PFSK-1 (cell line): ENCODE data around the gene C5AR2.

Experiments used
- SIN3A ChIP-seq: IDR thresholded peaks from 2 replicates; pipeline ENCODE4 v1.6.1; 2012; ENCODE audit warnings: mild to moderate bottlenecking, low read length, moderate library complexity, borderline replicate concordance; ENCODE audit not compliant: insufficient read depth
- TAF1 ChIP-seq: IDR thresholded peaks from 2 replicates; pipeline ENCODE4 v1.6.1; 2012; ENCODE audit warnings: low read length, control low read depth, borderline replicate concordance; ENCODE audit not compliant: insufficient read depth

DNA sequence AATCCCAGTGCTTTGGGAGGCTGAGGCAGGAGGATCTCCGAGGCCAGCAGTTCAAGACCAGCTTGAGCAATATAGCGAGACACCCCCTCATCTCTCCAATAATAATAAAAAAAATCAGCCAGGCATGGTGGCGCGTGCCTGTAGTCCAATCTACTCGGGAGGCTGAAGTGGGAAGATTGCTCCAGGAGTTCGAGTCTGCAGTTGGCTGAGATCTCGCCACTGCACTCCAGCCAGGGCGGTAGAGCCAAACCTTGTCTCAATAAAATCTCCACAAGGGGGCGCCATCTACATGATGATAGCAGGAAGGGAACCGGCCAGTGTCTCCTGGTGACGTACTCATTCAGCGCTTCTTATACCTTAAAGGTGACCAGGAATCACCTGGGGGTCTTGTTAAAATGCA lies 35.9 kb upstream of the C5AR2 start:
- TF ChIP-seq TAF1 (no peak), SIN3A (no peak)
